Activated CD4-positive, alpha-beta T cell treated with anti-CD3 and anti-CD28 coated beads, Interleukin-2, Interleukin-4, amounts not matched to agents 100 ng/mL and 50 ng/mL, durations not matched to agents 16 hours and 8 hours (primary cell): ENCODE measurements around the gene MATN1.
"Not testable (repeated sequence)": the region's sequence is repeated elsewhere in the genome, so short reads cannot be mapped to it uniquely, and the experiment has no call there.

Experiments used
- DNase-seq: peaks from one replicate; pipeline ENCODE4 v3.0.0-alpha.2; 2020; ENCODE audit warnings: low spot score

The MATN1 gene, protein sequence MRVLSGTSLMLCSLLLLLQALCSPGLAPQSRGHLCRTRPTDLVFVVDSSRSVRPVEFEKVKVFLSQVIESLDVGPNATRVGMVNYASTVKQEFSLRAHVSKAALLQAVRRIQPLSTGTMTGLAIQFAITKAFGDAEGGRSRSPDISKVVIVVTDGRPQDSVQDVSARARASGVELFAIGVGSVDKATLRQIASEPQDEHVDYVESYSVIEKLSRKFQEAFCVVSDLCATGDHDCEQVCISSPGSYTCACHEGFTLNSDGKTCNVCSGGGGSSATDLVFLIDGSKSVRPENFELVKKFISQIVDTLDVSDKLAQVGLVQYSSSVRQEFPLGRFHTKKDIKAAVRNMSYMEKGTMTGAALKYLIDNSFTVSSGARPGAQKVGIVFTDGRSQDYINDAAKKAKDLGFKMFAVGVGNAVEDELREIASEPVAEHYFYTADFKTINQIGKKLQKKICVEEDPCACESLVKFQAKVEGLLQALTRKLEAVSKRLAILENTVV

DNA sequence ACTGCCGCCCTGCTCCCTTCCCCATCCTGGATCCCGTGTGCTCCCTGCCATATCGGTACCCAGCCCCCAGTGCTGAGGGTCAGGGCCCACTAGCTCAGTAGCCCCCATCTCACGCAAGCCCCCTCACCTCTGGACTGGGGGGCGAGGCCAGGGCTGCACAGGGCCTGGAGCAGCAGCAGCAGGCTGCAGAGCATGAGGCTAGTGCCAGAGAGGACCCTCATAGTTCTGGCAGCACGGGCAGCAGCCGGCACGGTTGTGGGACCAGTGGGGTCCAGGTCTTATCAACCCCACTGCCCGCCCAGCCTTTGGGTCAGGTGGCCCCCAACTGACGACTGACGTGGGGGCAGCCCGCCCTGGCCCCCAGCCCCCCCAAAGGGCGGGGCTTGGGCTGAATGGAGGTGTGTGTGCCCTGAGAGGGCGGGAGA, at the start of gene MATN1:
Gene MATN1 (minus strand): TSS at position 255 of the 425 bp plus-strand sequence. CDS start 34 bp downstream, at position 221.
- no peak for DNase-seq

DNA sequence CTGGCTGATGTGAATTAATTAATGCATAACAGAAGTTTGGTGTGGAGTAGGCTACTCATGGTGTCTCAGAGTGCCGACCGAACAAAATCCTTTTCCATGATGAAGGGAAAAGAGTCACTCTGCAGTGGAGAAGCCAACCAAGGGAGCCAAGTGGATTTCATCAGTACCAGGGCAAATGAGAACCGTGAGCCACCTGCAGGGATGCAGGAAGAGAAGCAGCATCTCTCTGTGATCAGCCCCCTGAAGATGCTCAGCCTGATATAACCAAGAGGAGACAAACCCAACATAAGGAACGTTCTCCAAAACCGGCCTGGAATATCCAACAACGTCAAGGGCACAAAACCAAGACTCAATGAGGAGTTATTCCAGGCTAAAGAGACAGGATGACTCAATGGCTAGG, 47.6 kb upstream of the MATN1 start:
- DNase-seq: no peak

DNA sequence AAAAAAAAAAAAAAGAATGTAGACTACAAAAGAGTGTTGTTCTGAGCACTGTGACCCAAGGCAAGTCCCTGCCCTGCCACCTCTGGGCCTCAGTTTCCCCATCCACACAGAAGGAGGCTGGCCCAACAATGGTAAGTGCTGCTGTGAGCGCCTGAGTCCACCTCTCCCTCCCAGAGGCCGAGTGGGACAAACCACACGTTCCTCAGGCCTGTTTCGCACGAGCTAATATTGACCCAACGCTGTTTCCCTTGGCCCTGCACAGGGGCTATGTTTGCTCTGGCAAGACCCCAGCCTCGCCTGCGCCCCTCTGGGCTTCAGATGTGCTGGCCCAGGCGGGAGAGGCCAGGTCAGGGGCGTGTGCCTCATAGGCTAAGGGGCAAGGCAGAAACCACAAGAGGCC, 46.8 kb upstream of the MATN1 start:
- no peak for DNase-seq

DNA sequence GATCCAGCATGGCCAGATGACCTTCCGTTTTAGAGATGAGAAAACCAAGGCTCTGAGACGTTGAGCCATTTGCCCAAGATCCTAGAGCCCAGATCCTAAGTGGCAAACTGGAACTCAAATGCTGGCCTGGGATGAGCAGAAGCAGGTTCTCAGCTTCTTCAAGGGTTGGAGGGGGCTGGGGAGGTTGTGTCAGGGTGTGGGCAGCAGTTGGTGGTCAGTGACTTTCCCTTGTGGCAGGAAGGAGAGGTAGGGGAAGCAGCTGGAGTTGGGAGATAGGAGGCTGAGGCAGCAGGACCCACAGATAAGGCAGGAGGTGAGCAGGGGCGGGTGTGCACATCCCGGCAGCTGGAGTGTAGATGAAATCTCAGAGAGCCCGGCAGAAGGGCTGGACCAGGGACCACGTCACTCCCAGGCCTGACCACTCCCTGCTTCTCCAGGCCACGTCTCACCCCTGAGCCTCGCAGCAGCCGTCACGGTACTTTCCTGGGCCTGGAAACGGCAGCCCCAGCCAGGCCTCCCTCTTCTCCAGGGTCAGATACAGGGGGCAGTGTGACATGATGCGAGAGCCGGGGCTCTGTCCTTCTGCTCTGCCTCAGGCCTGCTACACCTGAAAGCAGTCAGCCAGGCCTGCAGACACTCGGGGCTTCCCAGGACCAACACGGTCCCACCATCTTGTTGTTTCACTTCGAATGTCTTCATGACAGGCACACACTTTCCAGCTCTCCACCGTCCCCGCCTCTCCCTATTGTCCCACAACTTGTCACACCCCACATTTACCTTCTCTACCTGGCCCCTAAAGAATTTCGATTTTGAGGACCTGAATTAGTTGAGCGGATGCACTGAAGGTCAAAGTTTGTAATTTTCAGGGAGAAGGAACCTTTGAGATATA, 45.7 kb upstream of the MATN1 start:
- DNase-seq: no peak

DNA sequence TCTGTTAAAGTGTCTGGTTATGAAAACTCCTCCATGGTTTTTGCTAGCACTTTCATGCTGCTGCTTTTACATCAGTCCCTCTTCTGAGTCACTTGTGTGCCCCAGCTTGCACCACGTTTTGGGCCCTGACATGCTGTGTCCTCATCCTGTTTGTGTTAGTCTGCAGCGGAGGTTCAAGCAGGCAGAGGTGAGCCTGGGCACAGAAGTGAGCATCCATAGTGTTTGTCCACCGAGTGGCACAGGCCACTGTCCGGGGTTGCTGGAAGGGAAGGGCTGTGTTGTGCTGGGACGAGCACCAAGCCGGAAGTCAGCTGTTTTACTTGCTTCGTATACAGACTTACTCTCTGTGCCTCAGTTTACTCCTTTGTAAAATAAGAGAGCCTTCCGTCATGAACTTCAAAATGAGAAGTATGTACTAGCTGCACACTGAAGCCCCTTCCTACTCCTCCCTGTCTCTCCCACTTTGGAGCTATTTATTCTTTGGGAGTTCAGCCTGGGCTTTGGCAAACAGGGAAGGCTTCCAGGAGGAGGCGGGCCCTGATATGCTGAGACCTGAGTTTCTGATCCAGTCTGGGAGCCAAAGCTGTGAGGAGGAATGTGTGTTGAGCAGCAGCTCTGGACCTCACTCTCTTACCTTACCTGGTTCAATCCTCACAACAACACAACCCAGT, 44.9 kb upstream of the MATN1 start:
- no peak for DNase-seq

DNA sequence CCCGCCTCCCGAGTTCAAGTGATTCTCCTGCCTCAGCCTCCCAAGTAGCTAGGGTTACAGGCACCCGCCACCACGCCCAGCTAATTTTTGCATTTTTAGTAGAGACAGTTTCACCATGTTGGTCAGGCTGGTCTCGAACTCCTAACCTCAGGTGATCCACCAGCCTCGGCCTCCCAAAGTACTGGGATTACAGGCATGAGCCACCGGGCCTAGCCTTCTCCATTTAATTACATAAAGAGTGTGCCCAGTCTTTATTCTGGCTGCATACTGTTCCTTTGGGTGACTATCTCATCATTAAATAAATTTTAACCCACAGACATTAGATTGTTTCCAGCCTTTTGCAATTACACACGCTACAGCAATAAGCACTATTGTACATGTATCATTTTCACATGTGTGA, 43.6 kb upstream of the MATN1 start:
- not testable (repeated sequence) for DNase-seq

DNA sequence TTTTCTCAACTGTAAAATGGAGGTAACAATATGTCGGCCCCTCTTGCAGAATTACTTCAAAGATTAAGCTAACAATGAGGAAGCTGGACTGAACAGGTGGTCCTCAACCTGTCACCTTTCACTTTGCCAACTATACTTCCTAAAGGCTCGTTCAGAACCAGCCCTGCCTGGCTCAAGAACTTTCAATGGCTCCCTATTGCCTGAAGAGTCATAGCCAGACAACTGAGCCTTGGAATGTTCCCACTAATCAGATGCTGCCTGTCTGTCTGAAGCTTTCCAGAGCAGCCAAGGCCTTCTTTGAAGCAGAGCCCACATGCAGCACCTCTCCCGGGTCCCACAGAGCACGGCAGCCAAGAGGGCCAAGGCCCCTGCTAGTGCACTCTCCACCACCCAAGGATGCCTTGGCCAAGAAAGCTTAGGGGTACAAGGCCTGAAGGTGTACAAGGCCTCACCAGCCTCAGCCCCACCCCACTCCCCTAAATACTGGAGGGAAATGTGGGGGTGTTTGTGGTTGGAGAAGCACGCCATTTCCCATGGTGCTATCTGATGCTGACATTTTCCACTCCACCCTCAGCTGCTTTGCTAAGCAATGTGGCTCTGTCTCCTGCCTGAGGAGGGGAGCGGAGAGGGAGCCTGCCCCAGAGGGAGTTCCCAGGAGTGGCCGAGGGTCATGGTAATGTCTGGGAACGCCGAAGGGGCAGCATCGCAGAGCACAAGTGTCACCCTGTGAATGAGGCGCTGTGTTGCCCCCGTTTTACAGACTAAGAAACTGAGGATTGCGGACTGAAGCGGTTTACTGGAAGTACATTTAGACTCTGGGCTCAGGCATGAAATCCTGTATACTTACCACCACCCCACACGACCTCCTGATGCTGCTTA, 42.4 kb upstream of the MATN1 start:
- no peak for DNase-seq

DNA sequence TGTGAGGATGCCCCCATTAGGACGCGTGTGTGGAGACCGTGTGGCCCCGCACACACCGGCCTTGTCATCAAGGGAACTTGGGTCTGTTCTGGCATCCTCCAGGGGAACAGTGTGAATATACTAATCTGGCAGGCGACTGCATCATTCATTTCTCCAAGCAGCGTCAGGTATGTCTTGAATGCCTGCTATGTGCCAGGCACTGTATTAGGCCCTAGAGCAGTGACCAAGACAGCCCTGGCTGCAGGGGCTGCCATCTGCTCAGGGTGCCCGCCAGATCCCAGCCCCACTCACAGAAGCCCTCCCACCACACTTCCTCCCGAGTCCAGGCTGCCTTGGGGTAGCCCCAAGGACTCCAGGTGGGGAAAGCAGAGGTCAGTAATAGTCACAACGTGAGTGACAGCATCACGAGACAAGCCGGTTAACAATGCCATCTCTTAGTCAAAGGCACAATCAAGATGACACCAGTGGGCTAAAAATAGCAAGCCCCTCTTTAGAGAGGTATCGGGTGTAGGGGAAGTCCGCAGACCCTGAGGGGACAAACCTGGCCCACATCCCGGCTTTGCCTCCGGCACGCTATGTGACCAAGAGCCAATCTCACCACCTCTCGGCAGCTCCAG, 41.7 kb upstream of the MATN1 start:
- DNase-seq: no peak

DNA sequence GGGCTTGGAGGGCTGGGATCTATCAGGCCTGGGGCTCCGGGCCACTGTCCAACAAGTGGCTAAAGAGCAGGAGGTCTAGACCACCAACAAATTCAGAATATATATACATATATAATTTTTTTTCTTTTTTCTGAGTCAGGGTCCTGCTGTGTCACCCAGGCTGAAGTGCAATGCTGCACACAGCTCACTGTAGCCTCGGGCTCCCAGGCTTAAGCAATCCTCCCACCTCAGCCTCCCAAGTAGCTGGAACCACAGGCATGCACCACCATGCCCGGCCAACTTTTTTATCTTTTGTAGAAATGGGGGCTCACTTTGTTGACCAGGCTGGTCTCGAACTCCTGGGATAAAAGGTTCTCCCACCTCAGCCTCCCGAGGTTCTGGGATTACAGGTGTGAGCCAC, 41.0 kb upstream of the MATN1 start:
- no peak for DNase-seq

DNA sequence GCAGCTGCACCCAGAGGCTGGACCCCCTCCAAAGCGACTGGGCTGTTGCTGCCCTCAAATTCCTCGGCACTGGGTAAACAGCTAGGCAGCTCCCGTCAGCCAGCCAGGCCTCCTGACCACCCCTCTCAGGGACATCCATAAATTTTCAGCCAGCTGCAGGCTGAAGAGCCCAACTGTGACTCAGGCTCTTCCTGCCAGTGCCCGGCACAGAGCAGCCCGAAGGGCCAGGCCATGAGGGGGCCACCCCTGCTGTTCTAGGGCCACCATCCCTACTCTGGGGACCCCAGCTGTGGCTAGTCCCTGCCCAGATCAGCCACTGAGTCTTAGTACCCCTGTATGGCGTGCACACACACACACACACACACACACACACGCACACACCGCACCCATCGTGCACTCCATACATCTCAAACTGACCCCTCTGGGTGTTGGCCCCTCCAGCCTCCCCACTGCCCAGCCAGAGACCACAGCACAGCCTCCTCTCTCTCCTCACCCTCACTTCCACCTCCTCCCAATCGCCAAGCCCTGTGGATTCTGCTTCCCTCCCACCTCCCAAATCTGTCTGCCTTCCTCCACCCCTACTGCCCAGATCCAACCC, 40.4 kb upstream of the MATN1 start:
- no peak for DNase-seq

DNA sequence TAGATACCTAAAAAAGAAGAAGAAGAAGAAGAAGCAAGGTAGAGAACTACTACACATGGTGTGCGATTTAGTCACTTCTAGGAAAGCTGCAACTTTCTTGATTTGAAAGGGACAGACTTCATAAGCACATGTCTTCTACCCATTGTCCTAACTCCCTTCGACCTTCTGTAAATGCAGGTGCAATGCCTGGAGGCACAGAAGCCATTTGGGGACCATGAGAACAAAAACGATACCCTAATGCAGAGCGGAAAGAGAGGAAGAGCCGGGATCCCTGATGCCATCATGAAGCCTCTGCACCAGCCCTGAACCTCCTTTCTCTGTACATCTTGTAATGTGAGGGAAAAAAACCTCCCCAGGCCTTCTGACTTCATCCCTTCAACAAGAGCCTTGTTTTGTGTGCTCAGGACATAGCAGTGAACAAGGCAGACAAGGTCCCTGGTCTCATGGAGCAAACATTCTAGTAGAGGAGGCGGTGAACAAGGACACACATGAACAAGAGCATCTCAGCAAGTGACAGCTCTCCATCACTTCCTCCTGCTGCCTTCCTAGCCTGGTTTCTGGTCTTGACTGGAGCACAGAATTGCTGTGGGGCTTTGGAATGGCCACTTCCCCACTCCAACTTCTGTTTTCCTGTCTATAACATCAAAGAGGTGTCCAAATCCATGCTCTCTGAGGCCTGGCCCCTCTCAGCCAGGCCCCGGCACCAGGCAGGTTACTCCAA, 39.7 kb upstream of the MATN1 start:
- DNase-seq: no peak

DNA sequence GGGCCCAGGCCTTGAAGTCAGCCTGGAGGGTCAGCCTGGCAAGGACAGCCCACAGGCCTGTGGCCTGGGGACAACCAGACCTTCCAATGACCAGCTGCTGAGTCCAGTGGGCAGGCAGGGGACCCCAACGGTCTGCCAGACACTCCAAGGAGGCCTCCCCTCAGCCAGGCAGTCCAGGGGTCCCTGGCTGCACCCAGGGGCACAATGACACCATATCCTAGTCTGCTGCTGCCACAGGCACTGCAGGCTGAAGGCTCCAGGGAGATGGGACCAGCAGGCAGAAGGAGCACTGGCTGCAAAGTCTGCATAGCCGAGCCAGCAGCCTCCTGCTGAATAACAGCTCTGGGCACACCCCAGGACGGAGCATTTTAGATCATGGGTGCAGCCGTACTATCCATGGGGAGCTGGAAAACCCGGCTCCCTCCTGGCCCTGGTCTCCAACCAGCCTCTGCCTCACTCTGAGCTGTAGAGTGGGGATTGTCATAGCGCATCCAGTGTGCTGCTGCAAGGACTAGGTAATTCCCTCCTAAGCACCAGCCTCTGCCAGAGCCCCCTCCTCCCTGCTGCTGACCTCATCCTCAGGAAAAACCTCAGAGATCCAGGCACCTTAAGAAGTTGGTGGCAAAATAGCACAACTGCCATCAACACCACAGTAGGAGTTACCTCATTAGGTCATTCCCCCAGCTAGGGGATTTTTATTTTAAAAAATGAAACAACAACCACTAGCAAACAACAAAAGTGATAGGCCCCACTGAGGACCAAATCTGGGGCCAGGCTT, 39.0 kb upstream of the MATN1 start:
- no peak for DNase-seq

DNA sequence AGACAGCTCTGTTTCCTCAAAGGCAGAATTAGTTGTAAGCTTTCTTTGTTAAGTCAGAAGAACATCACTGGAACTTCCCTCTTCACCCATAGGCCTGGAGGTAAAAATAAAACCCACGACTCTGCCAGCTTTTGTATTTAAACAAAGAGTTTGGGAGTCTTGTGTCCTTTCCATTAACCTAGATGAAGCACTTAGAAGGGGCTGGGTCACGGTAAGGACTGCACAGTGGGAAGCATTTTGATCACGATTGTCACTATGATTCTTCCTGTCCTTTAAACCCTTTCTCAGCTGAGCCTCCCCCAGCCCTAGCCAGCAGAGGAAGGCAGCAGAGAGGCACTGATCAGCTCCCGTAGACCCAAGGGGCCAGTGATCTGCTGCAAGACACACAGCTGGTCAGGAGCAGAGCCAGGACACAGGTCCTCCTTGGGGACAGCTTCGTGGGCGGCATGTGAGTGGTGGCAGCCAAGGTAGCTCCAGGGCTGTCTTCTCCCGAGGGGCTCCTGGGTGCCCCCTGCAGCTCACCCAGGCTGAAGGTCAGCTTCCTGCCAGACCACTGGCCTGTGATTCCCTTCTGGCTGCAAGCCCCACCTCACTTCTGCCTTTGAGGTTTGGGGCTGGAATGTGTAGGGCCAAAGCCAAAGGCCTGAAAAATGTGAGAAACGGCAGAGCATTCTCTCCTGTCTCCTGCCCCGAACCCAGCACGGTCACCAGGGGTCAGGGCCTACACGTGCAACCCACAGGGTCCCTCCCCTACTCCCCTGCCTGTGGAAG, 38.2 kb upstream of the MATN1 start:
- no peak for DNase-seq

DNA sequence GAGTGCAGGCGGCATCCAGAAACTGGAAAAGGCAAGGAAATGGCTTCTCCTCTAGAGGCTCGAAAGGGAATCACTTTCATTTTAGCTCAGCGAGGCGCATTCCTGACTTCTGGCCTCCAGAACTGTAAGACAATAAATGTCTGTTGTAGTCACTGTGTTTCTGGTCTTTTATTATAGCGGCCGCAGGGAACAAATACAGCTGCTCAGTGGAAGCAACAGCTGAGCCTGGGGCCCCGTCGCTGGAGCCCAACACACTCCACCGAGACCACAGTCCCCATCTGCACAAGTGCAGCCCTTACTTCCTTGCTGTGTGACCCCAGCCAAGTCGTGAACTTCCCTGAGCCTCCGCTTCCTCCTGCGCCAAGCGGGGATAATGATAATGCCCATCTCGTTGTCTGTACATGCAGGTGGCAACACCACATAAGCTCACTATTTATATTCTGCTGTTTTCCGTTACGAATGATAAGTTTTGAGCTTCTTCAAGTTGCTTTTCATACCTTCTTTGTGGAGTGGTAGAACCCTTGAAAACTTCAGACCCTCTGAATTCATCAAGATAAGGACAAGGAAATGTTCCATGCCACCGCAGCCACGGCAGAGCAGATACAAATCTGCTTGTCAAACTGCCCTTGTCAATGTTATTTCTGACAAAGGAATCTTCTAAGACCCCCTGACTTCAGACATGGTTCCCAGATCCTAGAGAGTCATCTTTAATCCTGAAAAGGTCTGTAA, 37.4 kb upstream of the MATN1 start:
- no peak for DNase-seq

DNA sequence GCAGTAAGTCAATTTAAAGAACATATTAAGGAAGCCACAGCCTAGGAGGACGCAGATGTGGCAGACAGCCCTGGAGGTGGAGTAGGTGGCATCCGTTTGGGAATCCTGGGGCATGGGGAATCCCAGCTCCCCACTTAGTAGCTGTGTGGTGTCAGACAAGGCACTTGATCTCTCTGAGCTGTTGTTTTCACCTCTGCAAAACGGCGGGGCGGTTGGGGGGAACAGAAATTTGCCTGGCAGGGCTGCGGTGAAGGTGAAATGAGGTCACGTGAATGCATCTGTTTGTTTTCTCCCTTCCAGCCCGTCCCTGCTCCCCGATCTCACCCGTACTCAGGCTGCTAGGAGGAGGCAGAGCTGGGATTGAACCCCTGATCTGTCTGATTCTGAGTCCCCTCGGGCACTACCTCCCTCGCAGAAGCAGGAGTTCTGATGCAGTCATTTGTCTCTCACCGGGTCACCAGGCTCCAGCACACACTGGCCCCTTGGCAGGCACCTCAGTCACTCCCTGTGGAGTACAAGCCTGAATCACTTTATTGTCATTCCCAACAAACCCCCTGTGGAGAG, 36.4 kb upstream of the MATN1 start:
- no peak for DNase-seq

DNA sequence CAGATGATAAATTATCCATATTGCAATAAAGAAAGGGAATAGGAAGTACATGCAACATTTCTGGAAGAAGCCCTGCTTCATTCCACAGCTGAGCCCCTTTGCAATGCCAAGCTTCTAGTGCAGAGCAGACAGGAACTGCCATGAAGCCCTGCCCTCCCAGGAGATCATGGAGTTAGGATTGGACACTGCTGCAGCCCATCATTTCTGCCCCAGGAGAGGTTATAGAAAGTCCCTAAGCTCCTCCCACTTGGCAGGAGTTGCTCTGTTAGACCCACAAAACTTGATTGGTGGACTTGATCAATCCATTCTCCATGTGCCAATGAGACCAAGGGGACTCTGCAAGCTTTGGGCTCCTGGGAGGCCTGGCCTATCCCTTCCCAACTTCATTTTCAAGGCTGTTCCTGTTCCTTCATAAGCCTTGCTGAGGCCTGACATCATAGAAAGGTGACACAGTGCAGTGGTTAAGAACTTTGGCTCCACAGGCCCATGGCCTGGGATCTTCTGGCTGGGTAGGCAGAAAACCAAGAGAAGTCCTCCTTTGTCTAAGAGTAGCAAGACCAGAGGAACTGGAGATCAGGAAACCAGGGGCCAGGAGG, 35.5 kb upstream of the MATN1 start:
- DNase-seq: peak; percentile 50
